GM12801 (cell line): ENCODE measurements around the gene SEPTIN10.

Experiments
- TF ChIP-seq, protein P1 (sequence below): IDR thresholded peaks from one replicate; pipeline ENCODE4 v1.5.1; 2011; ENCODE audit warnings: control low read depth; ENCODE audit not compliant: insufficient read length; ENCODE audit errors: extremely low read depth

The SEPTIN10 gene

GRCh38 chr2:109615637-109616144, 1.9 kb upstream of the SEPTIN10 start:
- TF ChIP-seq, protein P1, sequence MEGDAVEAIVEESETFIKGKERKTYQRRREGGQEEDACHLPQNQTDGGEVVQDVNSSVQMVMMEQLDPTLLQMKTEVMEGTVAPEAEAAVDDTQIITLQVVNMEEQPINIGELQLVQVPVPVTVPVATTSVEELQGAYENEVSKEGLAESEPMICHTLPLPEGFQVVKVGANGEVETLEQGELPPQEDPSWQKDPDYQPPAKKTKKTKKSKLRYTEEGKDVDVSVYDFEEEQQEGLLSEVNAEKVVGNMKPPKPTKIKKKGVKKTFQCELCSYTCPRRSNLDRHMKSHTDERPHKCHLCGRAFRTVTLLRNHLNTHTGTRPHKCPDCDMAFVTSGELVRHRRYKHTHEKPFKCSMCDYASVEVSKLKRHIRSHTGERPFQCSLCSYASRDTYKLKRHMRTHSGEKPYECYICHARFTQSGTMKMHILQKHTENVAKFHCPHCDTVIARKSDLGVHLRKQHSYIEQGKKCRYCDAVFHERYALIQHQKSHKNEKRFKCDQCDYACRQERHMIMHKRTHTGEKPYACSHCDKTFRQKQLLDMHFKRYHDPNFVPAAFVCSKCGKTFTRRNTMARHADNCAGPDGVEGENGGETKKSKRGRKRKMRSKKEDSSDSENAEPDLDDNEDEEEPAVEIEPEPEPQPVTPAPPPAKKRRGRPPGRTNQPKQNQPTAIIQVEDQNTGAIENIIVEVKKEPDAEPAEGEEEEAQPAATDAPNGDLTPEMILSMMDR: no peak

GRCh38 chr2:109614715-109615636, 1.2 kb upstream of the SEPTIN10 start:
- TF ChIP-seq, protein P1: no peak

DNA sequence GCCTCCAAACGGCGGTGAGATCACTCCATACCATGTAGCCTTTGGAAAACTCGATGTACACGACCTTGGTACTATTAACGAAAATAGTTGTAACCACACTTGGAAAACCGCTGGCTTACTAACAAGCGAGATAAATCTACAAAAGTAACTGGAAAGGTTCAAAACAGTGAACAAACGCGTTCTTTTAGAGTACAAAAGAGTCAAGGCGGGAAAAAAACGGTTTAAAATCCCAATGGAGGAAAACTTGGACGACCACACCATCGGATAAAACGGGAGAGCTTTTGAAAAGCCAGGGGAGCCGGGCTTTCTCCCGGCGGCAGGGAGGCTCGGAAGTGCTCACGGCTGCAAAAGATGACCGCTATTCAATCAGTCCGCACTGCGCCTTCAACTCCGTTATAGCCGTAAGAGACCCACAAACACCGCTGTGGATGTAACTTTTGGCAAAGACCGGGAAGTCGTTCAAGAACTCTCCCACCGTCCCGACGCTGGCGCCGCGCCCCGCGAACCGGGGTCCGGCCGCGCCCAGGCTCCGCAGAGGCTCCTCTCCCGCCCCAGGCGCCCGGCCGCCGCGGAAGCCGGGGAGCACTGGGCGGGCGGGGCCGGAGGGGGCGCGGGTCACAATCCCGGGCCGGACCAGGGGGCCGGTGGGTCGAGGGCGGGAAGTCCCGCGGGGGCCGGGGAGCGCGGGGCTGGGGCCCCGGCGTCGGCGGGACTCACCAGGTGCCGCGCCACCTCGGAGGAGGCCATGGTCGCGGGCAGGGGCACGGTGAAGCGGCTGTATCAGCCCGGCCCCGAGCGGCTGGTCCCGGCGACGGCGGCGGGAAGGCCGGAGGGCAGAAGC, 465 bp downstream of the SEPTIN10 start:
- TF ChIP-seq, protein P1: no peak

GRCh38 chr2:109611467-109612095, 2.2 kb downstream of the SEPTIN10 start:
- TF ChIP-seq, protein P1: no peak

DNA sequence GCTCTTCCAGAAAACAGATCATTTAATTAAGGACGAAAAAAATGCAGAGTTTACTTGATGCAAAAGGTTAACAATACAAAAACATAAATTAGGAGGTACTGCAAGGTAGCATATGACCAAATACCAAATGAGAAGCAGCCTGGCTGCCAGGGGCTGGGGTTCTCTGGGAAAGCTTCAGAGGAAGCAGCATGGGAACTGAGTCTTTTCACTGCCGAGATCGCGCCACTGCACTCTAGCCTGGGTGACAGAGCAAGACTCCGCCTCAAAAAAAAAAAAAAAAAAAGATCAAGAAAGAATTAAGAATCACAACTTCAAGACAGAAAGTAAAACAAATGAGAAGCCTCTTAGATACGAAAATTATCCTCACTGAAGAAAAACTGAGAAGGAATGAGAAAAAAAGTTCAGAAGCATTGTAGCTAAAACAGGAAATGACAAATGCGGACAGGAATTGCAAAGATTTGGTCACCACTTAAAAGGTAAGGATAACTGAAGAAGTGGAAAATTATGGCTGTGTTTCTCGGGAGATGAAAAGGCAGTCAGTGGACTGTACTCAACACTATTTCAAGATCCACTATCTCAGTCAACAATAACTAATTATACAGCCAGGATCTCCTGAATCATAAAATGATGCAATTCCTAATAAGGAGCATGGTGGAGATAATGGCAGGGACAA, 4.3 kb downstream of the SEPTIN10 start:
- TF ChIP-seq, protein P1: no peak

DNA sequence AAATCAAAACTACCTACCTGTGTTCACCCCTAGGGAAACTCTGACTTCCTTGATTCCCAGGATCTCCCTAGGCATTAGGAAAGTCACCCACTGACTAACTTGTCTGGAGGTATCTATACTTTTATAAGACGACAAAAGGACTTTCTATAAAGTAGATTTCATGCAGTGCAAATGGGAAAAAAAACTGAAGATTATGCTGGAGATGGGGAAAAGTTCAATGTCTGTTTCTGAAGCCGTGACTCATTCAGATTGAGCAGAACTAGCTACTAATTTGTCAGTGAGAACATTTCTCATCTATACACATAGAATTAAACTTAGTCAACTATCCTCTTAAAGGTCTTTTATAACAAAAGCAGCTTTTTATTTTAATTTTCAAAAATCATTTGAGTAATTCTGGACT, 6.0 kb downstream of the SEPTIN10 start:
- TF ChIP-seq, protein P1: no peak
